Limb (tissue), 2 donors: ENCODE results near the gene QSOX1.

Source experiments
- DNase-seq, 2 donors: peaks; one replicate each; pipeline ENCODE4 v3.0.0-alpha.2; 2016; ENCODE audit errors: extremely low spot score in 2 of 2

Gene QSOX1

DNA sequence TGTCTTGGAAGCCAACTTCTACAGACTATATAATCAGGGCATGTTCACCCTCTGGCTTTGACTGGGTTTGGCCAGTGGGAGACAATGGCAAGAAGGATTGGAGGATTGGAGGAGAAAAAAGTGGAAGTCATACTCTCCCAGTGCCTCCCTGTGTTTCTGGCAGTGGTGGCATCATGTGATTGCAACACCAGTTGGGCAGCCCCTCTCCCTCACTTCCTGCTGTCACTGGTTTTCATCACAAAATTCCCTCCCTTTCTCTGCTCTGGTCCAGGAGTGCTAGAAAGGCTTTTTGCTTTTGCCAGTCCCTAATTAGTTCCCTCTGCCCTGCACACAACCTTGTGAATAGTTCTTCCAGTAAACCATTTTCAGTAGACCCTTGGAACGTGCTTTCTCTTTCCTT is 3.7 kb upstream of the QSOX1 start:
- no peak for DNase-seq

- no peak for DNase-seq
Observed at GRCh38 chr1:180151508-180151907, 3.2 kb upstream of the QSOX1 start.

- no peak for DNase-seq
Observed at GRCh38 chr1:180152588-180152987, 2.1 kb upstream of the QSOX1 start.

DNA sequence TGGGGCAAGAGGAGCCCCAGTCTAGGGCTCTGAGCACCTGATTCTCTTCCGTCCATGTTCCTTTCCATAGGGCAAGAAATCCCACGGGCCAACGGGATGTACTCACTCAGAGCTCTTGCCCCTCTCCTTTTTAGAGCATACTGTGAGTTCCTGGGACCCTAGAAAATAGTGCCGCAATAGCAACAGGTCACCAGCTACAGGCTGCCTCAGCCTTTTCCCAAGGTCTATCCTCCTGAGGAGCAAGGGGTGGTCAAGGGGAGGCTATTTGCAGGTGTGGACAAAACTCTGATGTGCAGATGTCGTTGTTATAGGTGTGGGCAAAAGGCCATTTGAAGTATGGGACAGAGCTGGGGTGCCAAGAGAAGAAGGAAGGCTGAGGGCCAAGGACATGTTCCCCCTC is 1.6 kb upstream of the QSOX1 start:
- no peak for DNase-seq

GRCh38 chr1:180154003-180154324 is 705 bp upstream of the QSOX1 start:
- DNase-seq = no peak

GRCh38 chr1:180155182-180155682 is 563 bp downstream of the QSOX1 start:
- DNase-seq = peak in 1 of 2 donors; percentile 70

DNA sequence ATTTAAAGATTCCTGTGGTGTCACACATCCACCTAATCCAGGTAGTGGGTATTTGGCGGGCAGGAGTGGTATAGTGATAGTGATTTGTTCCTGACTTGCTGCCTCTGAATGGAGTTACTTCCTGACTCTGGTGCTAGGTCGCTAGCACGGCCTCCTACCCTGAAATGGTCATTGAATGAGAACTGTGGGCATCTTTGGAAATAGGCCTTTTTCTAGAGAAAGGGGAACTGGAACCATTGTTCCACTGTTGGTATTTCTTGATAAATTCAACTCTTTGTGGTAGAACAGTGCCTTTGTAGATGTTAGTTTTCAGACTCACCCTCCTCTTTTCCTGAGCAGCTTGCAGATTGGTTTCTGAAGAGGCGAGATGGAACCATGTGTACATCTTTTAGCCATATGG is 1.5 kb downstream of the QSOX1 start:
- DNase-seq = no peak

DNA sequence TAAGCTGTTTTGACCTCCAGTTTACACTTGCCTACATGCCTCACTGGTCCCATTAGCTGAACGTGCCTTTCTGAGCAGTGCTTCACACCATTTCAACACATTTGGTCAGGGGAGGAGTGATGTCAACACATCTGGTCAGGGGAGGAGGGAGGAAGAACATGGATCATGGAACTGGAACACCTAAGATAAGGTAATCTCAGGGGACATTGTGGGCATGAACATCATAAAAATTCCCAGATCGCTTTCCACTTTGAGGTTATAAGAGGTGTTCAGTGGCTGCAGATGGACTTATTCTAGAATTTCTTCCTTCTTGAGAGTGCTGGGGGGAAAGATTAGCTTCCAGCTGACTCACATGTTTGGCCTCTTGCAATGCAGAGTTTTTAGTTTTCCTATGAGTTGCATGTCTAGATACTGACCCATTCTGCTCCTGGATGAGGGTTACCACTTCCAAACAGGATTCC is 2.0 kb downstream of the QSOX1 start:
- DNase-seq = no peak

GRCh38 chr1:180157108-180157507 is 2.4 kb downstream of the QSOX1 start:
- no peak for DNase-seq

GRCh38 chr1:180157576-180158057 is 2.9 kb downstream of the QSOX1 start:
- DNase-seq = no peak

- no peak for DNase-seq
Observed at GRCh38 chr1:180158149-180159147, 3.8 kb downstream of the QSOX1 start.

- DNase-seq = no peak
Observed at GRCh38 chr1:180160357-180160756, 5.7 kb downstream of the QSOX1 start.

GRCh38 chr1:180163041-180163440 is 8.4 kb downstream of the QSOX1 start:
- no peak for DNase-seq

DNA sequence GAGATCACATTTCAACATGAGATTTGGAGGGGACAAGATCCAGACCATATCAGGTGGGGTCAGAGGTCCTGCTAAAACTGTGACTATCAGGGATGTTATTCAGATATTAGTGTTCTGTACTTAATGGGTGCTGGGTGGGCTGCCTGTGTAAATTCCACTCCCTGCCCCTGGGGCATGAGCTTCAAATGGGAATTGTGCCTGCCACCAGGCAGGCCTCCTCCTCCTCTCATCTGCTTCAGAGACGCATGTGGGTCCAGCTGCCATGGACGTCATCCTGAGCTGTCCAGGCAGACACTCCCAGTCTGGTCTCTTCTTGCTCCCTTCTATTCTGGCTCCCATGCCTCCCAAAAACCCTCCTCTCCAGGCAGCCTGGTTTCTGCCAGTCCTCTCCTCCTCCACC is 10.4 kb downstream of the QSOX1 start:
- no peak for DNase-seq

DNA sequence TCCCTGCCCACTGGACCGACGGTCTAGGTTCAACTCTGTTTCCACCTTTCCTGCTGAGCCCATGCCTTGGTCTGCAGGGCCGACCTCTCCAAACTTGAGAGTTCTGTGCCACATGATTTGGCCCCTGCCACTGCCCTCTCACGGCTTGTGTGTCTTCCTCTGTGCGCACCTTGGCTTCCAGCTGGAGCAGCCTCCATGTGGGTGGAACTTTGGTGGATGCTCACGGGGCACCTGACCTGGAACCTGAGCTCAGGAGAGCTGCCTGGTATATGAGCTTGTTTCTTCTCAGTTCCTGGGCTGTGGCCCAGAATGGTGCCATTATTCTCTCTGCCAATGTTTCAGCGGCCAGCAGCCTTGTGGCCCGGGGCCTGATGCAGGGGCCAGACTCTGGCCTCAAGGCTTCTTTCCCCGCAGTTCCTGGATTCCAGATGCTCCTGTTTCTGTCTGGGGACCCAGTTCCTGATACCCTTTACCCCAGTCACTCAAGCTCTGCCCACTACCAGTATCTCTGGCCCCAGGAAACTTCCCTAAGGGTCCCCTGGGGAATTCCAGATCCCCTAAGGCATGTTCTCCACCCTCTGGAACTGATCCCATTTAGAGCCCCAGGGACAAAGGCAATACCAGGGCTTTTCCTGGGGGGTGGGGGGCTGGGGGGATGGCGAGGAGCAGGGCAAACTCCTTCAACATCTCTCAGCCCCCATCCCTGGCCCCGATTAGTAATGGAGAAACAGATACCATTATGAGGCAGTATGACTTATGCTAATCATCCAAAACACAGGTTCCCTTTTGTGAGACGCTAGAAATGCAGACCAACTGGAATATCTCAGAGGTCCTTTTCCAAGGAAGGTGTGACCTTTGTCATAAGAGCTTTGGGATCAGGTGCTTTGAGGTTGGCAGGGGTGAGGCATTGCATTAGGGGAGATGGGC is 11.1 kb downstream of the QSOX1 start:
- DNase-seq = no peak

- no peak for DNase-seq
Observed at GRCh38 chr1:180166436-180166800, 11.7 kb downstream of the QSOX1 start.

- DNase-seq = no peak
Observed at GRCh38 chr1:180167021-180167701, 12.5 kb downstream of the QSOX1 start.

DNA sequence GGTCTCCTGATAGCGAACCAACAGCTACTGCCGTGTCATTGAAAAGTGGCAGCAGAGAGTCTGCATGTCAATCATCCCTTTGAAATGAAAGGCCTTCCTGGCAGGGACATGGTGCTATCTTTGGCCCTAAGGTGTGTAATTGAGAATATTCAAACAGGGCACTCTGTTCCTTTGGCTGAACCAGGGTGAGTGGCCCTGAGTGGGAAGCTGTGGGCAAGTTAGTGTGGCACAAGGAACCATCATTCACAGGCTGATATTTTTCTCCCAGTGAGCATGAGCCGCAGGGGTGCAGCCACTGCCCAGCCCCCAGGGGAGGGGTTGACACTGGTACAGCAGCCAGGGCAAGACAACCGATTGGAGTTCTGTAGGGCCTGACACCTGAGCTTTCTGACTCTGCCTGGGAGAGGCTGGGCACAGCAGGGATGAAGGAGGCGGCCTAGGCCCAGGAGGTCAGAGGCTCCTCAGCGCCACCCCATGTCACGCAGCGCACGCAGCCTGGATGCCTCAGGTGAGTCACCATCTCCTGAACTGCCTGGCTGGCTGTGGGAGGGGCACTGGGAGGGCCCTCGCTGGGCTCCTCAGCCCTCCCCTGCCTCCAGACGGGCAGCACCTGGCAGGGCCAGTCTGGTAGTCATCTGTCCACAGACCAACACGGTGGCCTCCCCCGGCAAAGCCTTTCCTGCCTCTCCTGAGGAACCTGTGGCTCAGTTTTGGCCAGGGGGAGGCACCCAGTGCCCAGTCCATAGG is 13.2 kb downstream of the QSOX1 start:
- no peak for DNase-seq

- DNase-seq = no peak
Observed at GRCh38 chr1:180168786-180169639, 14.3 kb downstream of the QSOX1 start.
